Nephron progenitor cell (in vitro differentiated cells): ENCODE data around the gene NECTIN1.
A peak's percentile ranks its signal among the peaks of the same experiment; 100 is the strongest.

Experiments
- DNase-seq: peaks from one replicate; pipeline ENCODE4 v3.0.0; 2021
- H3K27ac Mint-ChIP-seq: 2 replicates; pipeline ENCODE4 v1.8.0; 2021; ENCODE audit warnings: mild to moderate bottlenecking, moderate library complexity, mixed read lengths
- H3K27me3 Mint-ChIP-seq: 2 replicates; pipeline ENCODE4 v1.8.0; 2021; ENCODE audit warnings: mild to moderate bottlenecking, low read depth, mixed read lengths; ENCODE audit not compliant: poor library complexity
- H3K36me3 Mint-ChIP-seq: 2 replicates; pipeline ENCODE4 v1.8.0; 2021; ENCODE audit warnings: low read depth, mixed read lengths
- H3K4me1 Mint-ChIP-seq: 2 replicates; pipeline ENCODE4 v1.8.0; 2021; ENCODE audit warnings: mixed read lengths
- H3K4me3 Mint-ChIP-seq: 2 replicates; pipeline ENCODE4 v1.8.0; 2021; ENCODE audit warnings: mild to moderate bottlenecking, moderate library complexity, mixed read lengths
- H3K9me3 Mint-ChIP-seq: 2 replicates; pipeline ENCODE4 v1.8.0; 2021; ENCODE audit warnings: mild to moderate bottlenecking, moderate library complexity, mixed read lengths
- TF ChIP-seq, protein P1 (sequence below): fragments of 200-600 bp; sonication (generic); IDR thresholded peaks from 2 replicates; pipeline ENCODE4 v1.5.0; 2021; ENCODE audit warnings: antibody characterized with exemption

NECTIN1 gene

DNA sequence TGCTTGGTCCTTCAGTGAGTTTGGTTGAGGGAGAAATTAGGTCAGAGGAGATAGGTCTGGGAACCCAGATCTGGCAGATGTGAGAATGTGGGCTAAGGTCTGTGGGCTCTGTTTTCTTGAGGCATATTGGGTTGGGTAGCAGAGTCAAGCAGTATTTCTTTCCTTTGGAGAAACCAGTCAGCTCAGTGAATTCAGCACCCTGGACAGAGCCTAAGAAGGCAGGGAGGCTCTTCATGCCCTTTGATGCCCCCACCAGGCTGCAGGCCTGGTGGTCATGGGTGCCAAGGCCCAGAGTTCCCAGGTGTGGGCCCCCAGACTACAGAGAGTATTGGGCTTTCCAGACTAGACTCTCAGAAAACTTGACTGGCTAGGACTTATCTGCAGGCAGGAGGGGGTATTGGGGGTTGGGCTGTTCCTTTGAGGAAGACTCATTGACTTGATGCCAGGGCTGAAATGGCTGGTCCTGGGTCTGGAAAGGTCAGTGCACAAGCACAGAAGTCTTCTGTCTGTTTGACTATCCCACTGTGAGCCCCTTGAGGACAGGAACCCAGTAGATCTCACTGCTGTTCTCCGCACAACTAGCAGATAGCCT lies 45.3 kb upstream of the NECTIN1 start:
- Mint-ChIP-seq H3K4me3 (no peak overlapping the region), H3K4me1 (no peaks in the 10 kb centered on the region), H3K27ac (no peak overlapping the region), H3K27me3 (peaks cover 63% of the 10 kb centered on the region), H3K36me3 (no peaks in the 10 kb centered on the region), H3K9me3 (no peaks in the 10 kb centered on the region)
- TF ChIP-seq, protein P1, sequence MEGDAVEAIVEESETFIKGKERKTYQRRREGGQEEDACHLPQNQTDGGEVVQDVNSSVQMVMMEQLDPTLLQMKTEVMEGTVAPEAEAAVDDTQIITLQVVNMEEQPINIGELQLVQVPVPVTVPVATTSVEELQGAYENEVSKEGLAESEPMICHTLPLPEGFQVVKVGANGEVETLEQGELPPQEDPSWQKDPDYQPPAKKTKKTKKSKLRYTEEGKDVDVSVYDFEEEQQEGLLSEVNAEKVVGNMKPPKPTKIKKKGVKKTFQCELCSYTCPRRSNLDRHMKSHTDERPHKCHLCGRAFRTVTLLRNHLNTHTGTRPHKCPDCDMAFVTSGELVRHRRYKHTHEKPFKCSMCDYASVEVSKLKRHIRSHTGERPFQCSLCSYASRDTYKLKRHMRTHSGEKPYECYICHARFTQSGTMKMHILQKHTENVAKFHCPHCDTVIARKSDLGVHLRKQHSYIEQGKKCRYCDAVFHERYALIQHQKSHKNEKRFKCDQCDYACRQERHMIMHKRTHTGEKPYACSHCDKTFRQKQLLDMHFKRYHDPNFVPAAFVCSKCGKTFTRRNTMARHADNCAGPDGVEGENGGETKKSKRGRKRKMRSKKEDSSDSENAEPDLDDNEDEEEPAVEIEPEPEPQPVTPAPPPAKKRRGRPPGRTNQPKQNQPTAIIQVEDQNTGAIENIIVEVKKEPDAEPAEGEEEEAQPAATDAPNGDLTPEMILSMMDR = no peak
- DNase-seq = peak; percentile 81

DNA sequence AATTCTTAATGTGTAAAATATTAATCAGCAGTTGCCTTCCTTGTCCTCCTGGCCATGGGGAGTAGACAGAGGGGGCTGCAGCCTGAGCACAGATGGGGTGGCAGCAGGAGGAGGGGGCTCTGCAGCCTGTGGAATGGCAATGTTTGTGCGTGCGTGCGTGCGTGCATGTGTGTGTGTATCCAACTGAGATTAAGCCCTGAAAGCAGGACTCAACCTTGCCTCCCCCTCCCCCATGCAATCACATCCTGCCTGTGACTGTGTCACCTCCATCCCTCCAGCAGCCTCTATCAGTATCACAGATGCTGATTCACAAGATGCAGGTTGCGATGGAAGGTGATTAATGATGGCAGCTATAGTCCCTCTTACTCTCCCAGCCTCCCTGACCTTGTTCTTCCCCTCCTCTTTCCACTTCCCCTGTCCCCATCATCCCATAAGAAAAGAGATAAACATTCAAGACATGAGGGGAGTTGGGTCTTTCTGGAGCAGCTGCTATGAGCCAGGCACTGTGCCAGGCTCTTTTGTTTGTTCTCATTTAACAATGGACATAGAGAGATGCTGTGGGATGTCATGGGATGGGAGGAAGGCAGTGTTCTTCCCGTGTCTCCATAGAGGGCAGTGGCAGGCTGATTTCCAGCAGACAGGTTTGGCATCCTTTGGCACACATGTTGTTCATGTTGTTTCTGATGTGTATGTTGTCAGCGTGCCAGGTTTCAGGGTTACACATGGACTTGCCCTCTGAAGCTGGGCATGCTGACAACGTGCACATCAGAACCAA lies 43.8 kb upstream of the NECTIN1 start:
- Mint-ChIP-seq H3K4me1 (no peaks in the 10 kb centered on the region), H3K9me3 (peaks cover 10% of the 10 kb centered on the region), H3K36me3 (no peaks in the 10 kb centered on the region), H3K4me3 (no peak overlapping the region), H3K27ac (no peak overlapping the region), H3K27me3 (peaks cover 70% of the 10 kb centered on the region)
- no peak for DNase-seq
- TF ChIP-seq, protein P1 = no peak

DNA sequence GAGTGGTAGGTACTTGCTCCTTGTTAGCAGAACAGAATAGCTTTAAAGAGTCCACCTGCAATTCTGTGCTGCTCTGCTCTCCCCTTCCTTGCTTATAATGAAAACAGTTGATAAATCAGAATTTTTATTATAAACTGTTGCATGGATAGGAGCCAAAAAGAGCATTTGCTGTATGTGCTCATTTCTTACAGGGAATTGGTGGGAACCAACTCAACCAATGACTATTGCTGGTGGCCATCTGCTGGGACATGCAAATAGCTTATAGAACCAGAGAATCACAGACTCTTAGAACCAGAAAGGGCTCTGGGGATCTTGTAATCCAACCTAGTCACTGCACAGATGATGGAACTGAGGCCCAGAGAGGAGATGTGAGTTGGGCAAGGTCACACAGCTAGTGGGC lies 43.1 kb upstream of the NECTIN1 start:
- TF ChIP-seq, protein P1 = no peak

DNA sequence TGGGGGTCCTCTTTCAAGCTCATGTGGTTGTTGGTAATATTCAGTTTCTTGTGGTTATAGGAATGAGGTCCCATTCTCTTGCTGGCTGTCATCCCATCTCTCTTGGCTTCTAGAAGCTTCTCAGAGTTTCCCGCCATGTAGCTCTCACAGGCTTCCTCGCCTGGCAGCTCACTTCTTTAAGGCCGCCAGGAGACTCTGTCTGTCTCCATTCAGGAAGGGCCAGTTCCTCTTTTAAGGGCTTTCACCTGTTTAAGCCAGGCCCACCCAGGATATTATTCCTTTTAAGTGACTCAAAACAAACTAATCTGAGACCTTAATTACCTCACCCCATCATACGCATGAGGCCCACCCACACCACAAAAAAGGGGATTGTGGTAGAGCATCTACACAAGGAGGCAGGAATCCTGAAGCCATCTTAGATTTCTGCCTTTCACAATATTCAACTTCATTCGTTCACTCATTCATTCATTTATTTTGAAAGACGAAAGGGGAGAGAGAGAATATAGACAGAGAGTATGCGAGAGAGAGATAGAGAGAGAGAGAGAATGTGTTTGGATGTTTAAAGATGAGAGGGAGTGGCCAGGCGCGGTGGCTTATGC lies 42.3 kb upstream of the NECTIN1 start:
- DNase-seq = no peak
- TF ChIP-seq, protein P1 = no peak
- Mint-ChIP-seq H3K36me3 (no peaks in the 10 kb centered on the region), H3K27ac (no peak overlapping the region), H3K4me1 (no peaks in the 10 kb centered on the region), H3K9me3 (peaks cover 14% of the 10 kb centered on the region), H3K4me3 (no peak overlapping the region), H3K27me3 (peaks cover 68% of the 10 kb centered on the region)

More for the DNA sequence above, 43.1 kb upstream of the NECTIN1 start:
- Mint-ChIP-seq H3K4me3 (no peak overlapping the region), H3K27me3 (peaks cover 71% of the 10 kb centered on the region), H3K9me3 (peaks cover 14% of the 10 kb centered on the region), H3K27ac (no peak overlapping the region), H3K36me3 (no peaks in the 10 kb centered on the region), H3K4me1 (no peaks in the 10 kb centered on the region)
- DNase-seq = no peak

DNA sequence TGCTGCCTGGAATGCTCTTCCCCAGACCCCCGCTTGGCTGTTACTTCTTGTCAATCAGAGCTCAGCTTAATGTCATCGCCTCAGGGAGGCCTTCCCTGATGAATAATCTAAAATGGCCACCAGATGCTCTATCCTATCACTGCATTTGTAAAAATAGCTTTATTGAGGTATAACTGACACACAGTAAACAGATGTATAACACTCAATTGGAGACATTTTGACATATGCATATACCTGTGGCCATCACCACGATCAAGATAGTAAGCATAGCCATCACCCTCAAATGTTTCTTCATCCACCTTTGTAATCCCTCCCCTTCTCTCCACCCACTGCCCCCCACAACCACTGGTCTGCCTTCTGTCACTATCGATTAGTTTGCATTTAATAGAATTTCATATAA lies 36.6 kb upstream of the NECTIN1 start:
- H3K27ac Mint-ChIP-seq = no peak overlapping the region
- peaks cover 47% of the 10 kb centered on the region for H3K27me3 Mint-ChIP-seq
- no peak for DNase-seq
- no peaks in the 10 kb centered on the region for H3K36me3 Mint-ChIP-seq
- no peak overlapping the region for H3K4me3 Mint-ChIP-seq
- H3K9me3 Mint-ChIP-seq = peaks cover 16% of the 10 kb centered on the region
- peaks cover 5% of the 10 kb centered on the region for H3K4me1 Mint-ChIP-seq
- TF ChIP-seq, protein P1 = no peak
